Thymus (tissue), 11 donors: ENCODE data around the gene VAC14. TPM values are rescaled to one million over a fixed set of nuclear protein-coding genes. Genes with fewer than 3 reads are reported as not detected.

Source experiments
- DNase-seq, 9 donors: peaks; one replicate each; pipeline ENCODE4 v3.0.0-alpha.2; 2013; ENCODE audit warnings: low spot score in 9 of 9, low read depth in 6 of 9, missing footprints in 1 of 9
- H3K27ac ChIP-seq, 2 donors: one replicate each; pipeline ENCODE4 v1.5.1; 2013; ENCODE audit warnings: control low read depth in 1 of 2, low read depth in 1 of 2, low read length in 1 of 2, mild to moderate bottlenecking in 1 of 2, moderate library complexity in 1 of 2
- H3K27me3 ChIP-seq, 2 donors: one replicate each; pipeline ENCODE4 v1.5.1; 2013; ENCODE audit warnings: low read length in 1 of 2; ENCODE audit not compliant: control insufficient read depth in 2 of 2, insufficient read depth in 1 of 2
- H3K36me3 ChIP-seq, 2 donors: one replicate each; pipeline ENCODE4 v1.5.1; 2013; ENCODE audit warnings: low read length in 1 of 2, mild to moderate bottlenecking in 1 of 2, moderate library complexity in 1 of 2; ENCODE audit not compliant: control insufficient read depth in 2 of 2, insufficient read depth in 2 of 2
- H3K4me1 ChIP-seq, 2 donors: one replicate each; pipeline ENCODE4 v1.5.1; 2013; ENCODE audit warnings: low read length in 2 of 2; ENCODE audit not compliant: control insufficient read depth in 2 of 2, insufficient read depth in 2 of 2
- H3K4me3 ChIP-seq, 2 donors: one replicate each; pipeline ENCODE4 v1.5.1; 2013; ENCODE audit warnings: low read length in 2 of 2, control low read depth in 1 of 2, mild to moderate bottlenecking in 1 of 2
- H3K9me3 ChIP-seq, 2 donors: one replicate each; pipeline ENCODE4 v1.5.1; 2013; ENCODE audit warnings: low read length in 1 of 2, mild to moderate bottlenecking in 1 of 2; ENCODE audit not compliant: control insufficient read depth in 2 of 2, insufficient read depth in 1 of 2
- WGBS: extraction: QIAGEN DNeasy Blood & Tissue Kit; methylation state at CpG from one replicate; pipeline ENCODE4 v1.1.7; 2013; 5-methylcytosine and 5-hydroxymethylcytosine counted together
- polyA plus RNA-seq: library from polyadenylated mRNA; stranded (reverse); fragments of 200-250 nt; gene quantifications from one replicate; pipeline ENCODE4 v1.2.3, GENCODE V29; 2013
- total RNA-seq: library from RNA; stranded (reverse); fragments of 120-200 nt; gene quantifications from one replicate; pipeline ENCODE4 v1.2.4, GENCODE V29; 2013
- donor health status: healthy.

Gene VAC14
- total and polyA plus RNA-seq, 2 donors = 28.7 to 33.1 TPM

DNA sequence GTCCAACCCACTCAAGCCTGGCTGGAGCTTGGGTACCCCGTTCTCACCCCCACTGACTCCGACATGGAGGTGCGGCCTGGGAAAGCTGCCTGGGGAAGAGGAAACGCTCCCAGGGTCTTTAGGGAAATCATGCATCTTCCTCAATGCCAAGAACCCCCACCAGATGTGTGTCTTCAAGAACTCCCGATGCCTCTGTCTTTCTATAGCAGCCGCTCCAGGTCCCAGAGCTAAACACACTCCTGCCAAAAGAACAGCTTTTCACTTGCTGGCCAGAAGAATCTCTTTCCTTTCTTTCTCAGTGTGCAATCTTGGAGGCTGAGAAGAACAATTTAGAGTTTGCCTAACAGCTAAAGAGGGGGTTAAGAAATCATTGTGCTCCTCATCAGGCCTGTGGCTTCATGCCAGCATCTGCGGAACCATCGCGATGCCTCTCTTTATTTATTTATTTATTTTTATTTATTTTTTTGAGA is 74.0 kb downstream of the VAC14 start:
- peaks cover 26 to 35% of the 10 kb centered on the region in 2 donors for H3K36me3 ChIP-seq
- peaks cover 0 to 31% of the 10 kb centered on the region in 2 donors for H3K4me1 ChIP-seq
- H3K27ac ChIP-seq = no peak overlapping the region
- WGBS = 96% methylated on average over 9 of the region's 9 CpGs
- no peak for DNase-seq
- H3K4me3 ChIP-seq = no peak overlapping the region
- peaks cover 0 to 2% of the 10 kb centered on the region in 2 donors for H3K9me3 ChIP-seq
- no peaks in the 10 kb centered on the region for H3K27me3 ChIP-seq

DNA sequence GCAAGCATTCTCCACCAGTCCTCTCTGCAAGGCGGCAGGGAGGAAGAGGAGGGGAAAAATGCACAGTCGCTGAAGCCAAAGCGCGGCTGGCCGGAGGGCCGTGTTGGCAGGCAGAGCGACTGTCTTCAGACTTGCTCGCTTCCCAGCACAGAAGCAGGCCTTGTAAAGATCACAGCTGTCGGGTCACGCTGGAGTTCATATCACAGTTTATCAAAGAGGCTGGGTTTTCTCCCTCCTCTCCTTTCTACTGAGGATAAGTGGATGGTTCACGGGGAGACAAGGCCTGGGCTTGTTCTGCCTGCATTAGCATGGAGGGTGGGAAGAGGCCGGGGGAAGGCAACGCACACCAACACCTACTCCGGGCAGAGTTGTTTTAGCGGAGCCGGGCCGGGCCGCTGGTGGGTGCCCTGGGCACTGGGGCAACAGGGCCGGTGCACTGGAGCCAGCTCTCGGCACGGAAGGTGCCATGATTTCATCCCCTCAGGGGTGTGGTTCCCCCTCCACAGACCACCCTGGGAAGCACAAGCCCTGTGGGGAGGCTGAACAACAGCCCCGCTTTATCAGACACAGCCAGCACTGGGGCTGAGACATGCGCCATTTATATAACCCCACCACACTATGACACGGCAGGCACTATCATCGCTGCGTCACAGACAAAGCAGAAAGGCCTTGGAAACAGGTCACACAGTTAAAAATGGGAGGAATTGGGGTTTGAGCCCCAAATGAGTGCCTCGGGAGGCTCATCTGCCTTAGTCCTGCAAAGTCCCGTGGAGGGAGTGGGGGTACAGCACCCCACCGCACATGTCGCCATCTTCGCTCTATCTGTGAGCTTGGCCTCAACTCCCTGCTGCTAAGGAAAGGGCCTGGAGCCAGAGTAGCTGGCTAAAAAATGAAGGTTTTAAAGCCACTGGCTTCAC is 74.8 kb downstream of the VAC14 start:
- Histone ChIP-seq H3K4me1 (peaks cover 0 to 31% of the 10 kb centered on the region in 2 donors), H3K27ac (peak overlapping the region; percentile 59 to 70), H3K36me3 (peaks cover 25 to 41% of the 10 kb centered on the region in 2 donors), H3K9me3 (peaks cover 0 to 2% of the 10 kb centered on the region in 2 donors), H3K27me3 (no peaks in the 10 kb centered on the region), H3K4me3 (no peak overlapping the region)
- 92% methylated on average over 31 of the region's 31 CpGs for whole genome bisulfite sequencing
- DNase-seq = no peak

DNA sequence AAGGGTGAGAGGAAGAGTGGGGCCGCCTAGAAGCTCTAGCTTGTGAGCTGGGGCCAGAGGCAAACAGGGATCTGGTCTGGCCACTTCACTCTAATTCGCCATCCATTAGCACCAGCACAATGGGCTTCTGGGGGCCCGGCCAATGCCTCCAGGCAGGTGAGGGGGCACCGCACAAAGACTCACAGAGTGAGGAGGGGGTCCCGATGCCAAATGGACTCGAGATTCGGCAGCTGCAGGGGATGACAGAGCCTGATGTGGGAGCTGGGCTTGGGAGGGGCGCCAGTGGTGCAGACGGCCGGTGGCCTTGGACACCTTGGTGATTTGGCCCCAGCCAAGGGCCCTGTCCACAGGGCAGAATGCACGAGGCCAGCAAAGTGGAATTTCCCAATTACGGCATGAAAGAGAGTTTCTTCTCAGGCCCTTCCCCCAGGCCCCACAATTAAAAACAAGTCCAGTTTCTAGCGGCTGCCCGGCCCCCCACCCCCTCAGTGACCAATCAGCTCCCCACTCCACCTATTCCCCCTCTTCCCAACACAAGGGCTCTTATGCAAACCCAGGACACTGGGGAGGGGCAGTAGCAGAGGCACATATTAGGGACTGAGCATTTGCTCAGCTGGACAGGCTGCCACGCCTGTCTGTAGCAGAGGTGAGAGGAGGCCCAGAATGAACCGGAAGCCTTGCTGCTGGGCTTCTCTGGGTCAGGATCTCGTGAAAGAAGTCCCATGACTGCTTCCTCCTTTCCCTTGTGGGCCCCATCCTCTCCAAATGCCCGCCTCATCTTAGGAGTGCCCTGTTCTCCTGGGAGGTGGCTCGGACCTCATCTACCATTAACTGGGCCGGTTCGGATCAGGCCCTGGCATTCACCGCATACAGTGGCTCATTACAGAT is 75.7 kb downstream of the VAC14 start:
- Histone ChIP-seq H3K4me1 (peaks cover 0 to 28% of the 10 kb centered on the region in 2 donors), H3K27ac (peak overlapping the region; percentile 59 to 70), H3K36me3 (peaks cover 23 to 38% of the 10 kb centered on the region in 2 donors), H3K9me3 (peaks cover 0 to 2% of the 10 kb centered on the region in 2 donors), H3K27me3 (no peaks in the 10 kb centered on the region), H3K4me3 (no peak overlapping the region)
- DNase-seq = no peak
- 95% methylated on average over 22 of the region's 22 CpGs for WGBS

DNA sequence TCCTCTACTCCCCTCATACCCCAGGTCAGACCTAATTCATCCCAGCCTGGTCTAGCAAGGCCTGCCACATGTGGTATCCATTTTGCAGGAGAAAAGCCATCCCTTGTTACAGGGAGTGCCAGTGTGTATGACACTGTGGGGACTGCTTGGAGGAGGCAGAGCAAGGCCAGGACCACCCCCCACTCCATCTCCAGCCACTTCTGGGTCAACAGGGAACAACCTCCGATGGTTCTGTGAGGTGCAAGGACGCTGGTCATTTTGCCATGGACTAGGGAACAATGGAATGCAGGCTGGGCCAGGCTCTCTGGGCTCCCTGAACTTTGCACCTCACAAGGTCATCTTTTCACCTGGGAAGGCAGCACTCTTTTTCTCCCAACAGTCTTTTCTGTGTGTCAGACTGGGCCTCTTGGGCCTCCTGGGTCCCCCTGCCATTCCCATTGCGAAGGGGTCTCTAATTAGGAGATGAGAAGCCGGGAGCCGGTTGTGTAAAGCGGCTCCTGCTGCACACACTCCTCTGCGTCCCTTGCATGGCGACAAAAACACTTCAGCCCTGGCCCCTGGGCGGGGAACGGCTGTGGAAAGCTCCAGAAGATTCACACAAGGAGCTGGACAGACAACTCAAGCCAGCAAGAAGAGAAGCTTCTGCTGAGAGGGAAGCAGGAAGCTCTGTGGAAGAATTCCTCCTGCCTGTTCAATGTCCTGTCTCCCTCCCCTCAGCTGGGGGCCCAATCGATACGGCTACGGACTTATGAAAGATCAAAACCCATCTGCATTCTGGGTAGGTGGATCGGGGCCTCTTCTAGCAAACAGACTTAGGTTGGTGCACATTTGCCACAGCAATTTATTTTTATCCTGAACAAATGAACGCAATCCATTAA is 76.6 kb downstream of the VAC14 start:
- Histone ChIP-seq H3K27me3 (no peaks in the 10 kb centered on the region), H3K4me1 (peaks cover 0 to 28% of the 10 kb centered on the region in 2 donors), H3K36me3 (peaks cover 30 to 31% of the 10 kb centered on the region in 2 donors), H3K9me3 (peaks cover 0 to 2% of the 10 kb centered on the region in 2 donors), H3K4me3 (no peak overlapping the region), H3K27ac (no peak overlapping the region)
- WGBS = 98% methylated on average over 15 of the region's 15 CpGs
- no peak for DNase-seq

DNA sequence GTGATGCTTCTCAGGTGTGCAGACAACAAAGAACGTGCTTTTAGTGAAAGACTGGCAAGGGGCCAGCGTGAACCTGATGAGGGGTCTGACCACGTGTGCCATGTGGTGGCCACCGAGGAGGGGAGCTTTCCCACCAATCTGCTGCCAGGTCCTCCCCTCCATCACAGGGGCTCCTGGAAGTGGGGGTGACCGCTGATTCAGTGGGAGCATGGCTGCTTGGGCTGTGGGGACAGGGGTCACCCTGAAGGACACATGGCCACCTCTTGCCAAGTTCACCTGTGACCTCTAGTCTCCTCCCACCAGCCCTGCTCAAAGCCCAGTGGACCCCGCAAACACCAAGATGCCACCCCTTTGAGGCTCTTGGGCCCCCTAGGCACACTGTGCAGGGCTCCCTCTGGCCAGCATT is 77.2 kb downstream of the VAC14 start:
- no peak for DNase-seq
- 89% methylated on average over 6 of the region's 6 CpGs for WGBS
- H3K36me3 ChIP-seq = peaks cover 24 to 31% of the 10 kb centered on the region in 2 donors
- H3K27me3 ChIP-seq = no peaks in the 10 kb centered on the region
- H3K4me1 ChIP-seq = peaks cover 0 to 28% of the 10 kb centered on the region in 2 donors
- H3K4me3 ChIP-seq = no peak overlapping the region
- H3K9me3 ChIP-seq = peaks cover 0 to 2% of the 10 kb centered on the region in 2 donors
- no peak overlapping the region for H3K27ac ChIP-seq

DNA sequence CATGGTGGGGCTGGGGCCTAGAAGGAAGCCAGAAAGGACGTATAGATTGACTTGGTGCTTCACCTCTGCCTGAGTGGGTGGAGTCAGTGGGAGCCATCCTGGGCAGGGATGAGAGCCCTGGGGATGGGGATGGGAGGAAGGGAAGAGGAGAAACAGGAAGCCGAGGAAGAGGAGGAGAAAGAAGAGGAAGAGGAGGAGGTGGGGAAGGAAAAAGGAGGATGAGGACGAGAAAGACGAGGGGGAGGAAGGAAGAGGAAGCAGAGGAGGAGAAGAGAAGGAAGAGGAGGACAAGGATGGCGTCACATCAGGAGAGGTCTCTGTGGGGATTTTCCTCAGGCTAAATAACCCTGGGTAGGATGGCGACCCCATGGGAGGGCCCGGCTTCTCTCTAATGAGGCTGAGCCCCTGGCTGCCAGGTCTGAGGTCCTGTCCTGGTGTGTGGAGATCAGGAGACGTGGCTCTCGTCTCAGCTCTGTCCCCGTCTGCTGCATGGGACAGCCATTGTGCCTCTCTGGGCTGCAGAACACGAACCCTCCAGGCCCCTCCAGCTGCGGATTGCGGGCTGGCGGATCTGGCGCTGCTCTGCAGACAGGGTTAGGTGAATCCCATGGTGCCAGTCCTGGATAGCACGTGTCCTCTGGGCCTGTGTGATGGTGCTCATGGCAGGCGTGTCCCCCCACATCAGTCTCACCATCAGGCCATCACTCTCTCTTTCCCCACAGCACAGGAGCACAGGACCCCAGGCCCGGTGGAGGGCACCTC is 79.6 kb downstream of the VAC14 start:
- no peak overlapping the region for H3K4me3 ChIP-seq
- DNase-seq = no peak
- WGBS = 96% methylated on average over 18 of the region's 18 CpGs
- H3K27me3 ChIP-seq = no peaks in the 10 kb centered on the region
- H3K9me3 ChIP-seq = peaks cover 0 to 2% of the 10 kb centered on the region in 2 donors
- H3K36me3 ChIP-seq = peaks cover 20 to 21% of the 10 kb centered on the region in 2 donors
- H3K4me1 ChIP-seq = peaks cover 0 to 21% of the 10 kb centered on the region in 2 donors
- H3K27ac ChIP-seq = no peak overlapping the region

DNA sequence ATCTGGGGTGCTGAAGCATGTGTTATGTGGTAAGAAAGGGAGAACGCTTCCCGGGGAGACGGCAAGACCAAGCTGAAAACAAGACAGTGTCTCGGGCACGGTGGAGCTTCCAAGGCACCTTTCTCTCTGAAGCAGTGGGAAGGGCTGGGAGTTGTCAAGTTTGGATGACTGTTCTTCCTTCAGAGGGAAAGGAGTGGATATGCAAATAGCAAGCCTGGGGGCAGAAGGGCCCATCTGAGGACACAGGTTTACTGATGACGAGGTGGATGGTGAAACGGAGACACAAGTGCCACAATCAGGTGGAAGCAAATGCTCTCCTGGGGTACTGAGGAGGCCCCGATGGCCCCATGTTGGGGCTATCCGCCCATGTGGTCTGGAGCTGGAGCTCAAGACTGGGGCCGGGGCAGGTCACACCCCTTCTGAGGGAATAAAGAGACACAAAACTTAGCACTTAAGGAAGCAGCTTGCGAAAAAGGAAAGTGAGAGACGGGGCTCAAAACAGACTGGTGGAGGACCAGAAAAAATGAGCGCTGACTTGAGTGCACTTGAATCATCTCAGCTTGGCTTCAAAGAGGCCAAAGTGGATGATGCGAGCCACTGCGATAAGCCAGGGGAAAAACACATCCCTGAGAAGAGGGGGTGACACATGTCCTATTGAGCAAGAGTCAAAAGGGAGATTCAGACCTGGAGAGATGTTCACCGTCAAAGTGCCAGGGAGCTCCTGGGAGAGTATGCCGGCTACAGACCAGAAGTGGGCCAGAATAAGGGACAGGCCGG is 80.3 kb downstream of the VAC14 start:
- H3K4me3 ChIP-seq = no peak overlapping the region
- H3K9me3 ChIP-seq = peaks cover 0 to 2% of the 10 kb centered on the region in 2 donors
- H3K27ac ChIP-seq = no peak overlapping the region
- H3K36me3 ChIP-seq = peaks cover 20 to 21% of the 10 kb centered on the region in 2 donors
- 98% methylated on average over 18 of the region's 18 CpGs for WGBS
- H3K4me1 ChIP-seq = peaks cover 4 to 21% of the 10 kb centered on the region in 2 donors
- no peak for DNase-seq
- no peaks in the 10 kb centered on the region for H3K27me3 ChIP-seq
